GM10266 (cell line): ENCODE data around the gene VKORC1.

Source experiments
- DNase-seq: peaks from one replicate; pipeline ENCODE4 v3.0.0; 2012; ENCODE audit errors: extremely low spot score
- CTCF ChIP-seq: IDR thresholded peaks from 2 replicates; pipeline ENCODE4 v1.5.1; 2012; ENCODE audit warnings: mild to moderate bottlenecking, low read depth; ENCODE audit not compliant: control insufficient read depth, insufficient read depth; ENCODE audit errors: missing control alignments

VKORC1 gene

GRCh38 chr16:31099860-31100638, 5.5 kb upstream of the VKORC1 start:
- TF ChIP-seq CTCF: no peak
- no peak for DNase-seq

GRCh38 chr16:31094088-31094423, 541 bp downstream of the VKORC1 start:
- no peak for TF ChIP-seq CTCF
- DNase-seq: no peak

- TF ChIP-seq CTCF: no peak
- no peak for DNase-seq
These were observed 1.4 kb downstream of the VKORC1 start for GRCh38 chr16:31093132-31093703.

- DNase-seq: no peak
- no peak for TF ChIP-seq CTCF
These were observed 2.3 kb downstream of the VKORC1 start for GRCh38 chr16:31092330-31092729.

- TF ChIP-seq CTCF: no peak
- no peak for DNase-seq
These were observed 4.1 kb downstream of the VKORC1 start for GRCh38 chr16:31090540-31090939.

GRCh38 chr16:31089199-31089598, 5.4 kb downstream of the VKORC1 start:
- TF ChIP-seq CTCF: no peak
- no peak for DNase-seq

GRCh38 chr16:31088459-31089183, 6.0 kb downstream of the VKORC1 start, which contains the start of gene PRSS53:
PRSS53 (minus strand) TSS chr16:31088943; CDS start chr16:31088809, 134 bp downstream.
- TF ChIP-seq CTCF: no peak
- DNase-seq: no peak
